ENCODE measurements around the gene TMEM191C. TPM values are rescaled to one million over a fixed set of nuclear protein-coding genes. Genes with fewer than 3 reads are reported as not detected.
"Not testable (repeated sequence)": the region's sequence is repeated elsewhere in the genome, so short reads cannot be mapped to it uniquely, and the experiment has no call there.

The TMEM191C gene
- total and polyA plus RNA-seq, 2 donors (not counting 1 experiment from before 2014, with no cell fraction given): 5.0 to 5.8 TPM

DNA sequence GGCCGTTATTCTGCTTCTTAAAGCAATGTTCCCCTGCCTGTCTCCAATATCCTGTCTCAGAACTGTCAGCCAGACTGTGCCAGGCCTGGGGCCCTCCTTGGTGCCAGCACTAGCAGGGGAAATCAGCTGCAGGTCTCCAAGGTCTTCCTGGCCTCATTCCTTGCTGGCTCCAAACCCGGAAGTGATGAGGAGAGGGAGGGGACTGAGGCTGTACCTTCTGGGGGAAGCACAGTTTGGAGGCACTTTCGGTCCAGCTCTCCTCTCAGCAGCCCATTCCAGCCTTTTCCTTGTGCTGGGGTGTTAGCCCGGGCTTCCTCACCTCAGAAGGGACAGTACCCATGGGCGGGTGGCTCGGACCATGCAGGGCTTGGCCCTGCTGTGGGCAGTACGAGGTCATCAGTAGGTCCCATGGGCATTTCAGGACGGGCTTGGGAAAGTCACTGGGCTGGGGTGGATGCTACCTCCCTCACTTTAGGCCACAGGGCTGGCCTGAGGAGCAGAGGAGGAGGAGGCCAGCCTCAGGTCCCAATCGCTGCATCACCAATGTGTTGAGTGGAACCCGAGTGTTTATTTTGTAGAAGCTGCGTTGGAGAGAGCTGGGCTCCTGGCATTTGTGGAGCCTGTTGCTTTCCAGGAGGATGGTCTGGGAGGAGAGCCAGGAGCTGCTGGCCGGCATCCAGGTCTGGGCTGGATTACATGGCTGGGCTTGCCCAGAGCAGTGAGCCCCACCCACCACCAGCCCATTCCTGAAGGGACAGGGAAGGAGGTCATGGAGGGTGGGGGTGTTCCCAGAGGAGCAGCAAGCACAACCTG lies 31.0 kb upstream of the TMEM191C start:
- H3K27ac Mint-ChIP-seq; H3K4me2 ChIP-seq (replicated peaks; ENCODE audit: low read depth, low read length, poor library complexity, severe bottlenecking); POLR2A ChIA-PET; H3K9ac ChIP-seq (ENCODE audit: low read length); H3K27me3 Mint-ChIP-seq; H3K9me3 ChIP-seq (ENCODE audit: control extremely low read depth in 1 of 3, control insufficient read depth in 2 of 3, insufficient read depth in 1 of 3, low read length in 2 of 3); H3K4me1 Mint-ChIP-seq; H3K4me3 ChIP-seq (ENCODE audit: control extremely low read depth in 1 of 5, extremely low read depth in 1 of 5, insufficient read depth in 1 of 5, low read depth in 2 of 5, low read length in 4 of 5); H2AFZ ChIP-seq (ENCODE audit: insufficient read depth, low read depth, low read length, poor library complexity, severe bottlenecking); H3K27ac ChIP-seq (ENCODE audit: low read length in 2 of 2); H3K4me1 ChIP-seq (ENCODE audit: control insufficient read depth in 2 of 2, insufficient read depth in 2 of 2, low read length in 2 of 2); H3K4me3 Mint-ChIP-seq; H3K9me3 Mint-ChIP-seq (ENCODE audit: insufficient read depth); H4K20me1 ChIP-seq (ENCODE audit: control insufficient read depth, insufficient read depth, low read length, poor library complexity, severe bottlenecking); H3K27me3 ChIP-seq (replicated peaks in 1 of 4; ENCODE audit: control extremely low read depth in 1 of 4, control insufficient read depth in 3 of 4, insufficient read depth in 4 of 4, low read length in 3 of 4); H3K36me3 ChIP-seq (replicated peaks in 1 of 2; ENCODE audit: control extremely low read depth in 1 of 2, control insufficient read depth in 1 of 2, extremely low read depth in 1 of 2, insufficient read depth in 2 of 2, low read length in 1 of 2); DNase-seq; CTCF ChIA-PET; ATAC-seq (ENCODE audit: low read depth); H3K79me2 ChIP-seq (ENCODE audit: control insufficient read depth, insufficient read depth, low read length); intact Hi-C loops (cut with micrococcal nuclease): not testable (repeated sequence)
- WGBS (ENCODE audit: insufficient coverage): no CpG with 5 or more reads among the region's 12 CpGs

- POLR2A ChIA-PET, H3K4me3 Mint-ChIP-seq, CTCF ChIA-PET: not testable (repeated sequence)
Measured at GRCh38 chr22:21438013-21438412, 29.2 kb upstream of the TMEM191C start.

DNA sequence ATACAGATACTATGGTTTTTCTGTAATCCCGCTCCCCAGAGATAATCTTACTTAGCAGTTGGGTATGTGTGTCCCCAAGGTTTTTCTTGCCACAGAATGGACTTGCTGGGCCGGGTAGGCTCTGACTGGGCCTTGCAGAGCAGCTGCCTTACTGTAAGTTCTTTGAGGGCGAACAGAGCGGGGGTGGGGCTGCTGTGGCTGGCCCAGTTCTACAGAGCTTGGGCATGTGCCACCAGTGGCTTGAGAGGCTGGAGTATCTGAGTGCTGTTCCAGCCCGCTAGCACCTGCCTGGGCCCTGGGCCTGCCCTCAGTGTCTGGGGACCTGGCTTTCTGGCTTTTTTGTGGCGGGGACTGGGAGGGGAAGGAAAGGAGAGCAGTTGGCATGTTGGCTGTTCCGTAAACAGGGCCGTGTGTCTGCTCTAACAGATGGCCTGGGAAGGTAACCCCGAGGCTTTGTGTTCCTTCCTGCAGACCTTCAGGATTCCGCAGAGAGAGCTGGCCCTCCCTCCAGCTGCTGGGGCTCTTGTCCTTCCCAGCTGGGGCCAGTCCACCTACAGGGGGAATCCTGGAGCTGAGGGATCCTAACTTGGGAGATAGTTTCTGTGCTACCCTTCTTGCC lies 27.1 kb upstream of the TMEM191C start:
- H3K4me3 Mint-ChIP-seq; H3K4me1 Mint-ChIP-seq; DNase-seq; H3K4me2 ChIP-seq (replicated peaks; ENCODE audit: low read depth, low read length, poor library complexity, severe bottlenecking); H3K4me1 ChIP-seq (ENCODE audit: control insufficient read depth in 2 of 2, insufficient read depth in 2 of 2, low read length in 2 of 2); H3K36me3 ChIP-seq (replicated peaks in 1 of 2; ENCODE audit: control extremely low read depth in 1 of 2, control insufficient read depth in 1 of 2, extremely low read depth in 1 of 2, insufficient read depth in 2 of 2, low read length in 1 of 2); H3K9me3 ChIP-seq (ENCODE audit: control extremely low read depth in 1 of 3, control insufficient read depth in 2 of 3, insufficient read depth in 1 of 3, low read length in 2 of 3); H3K27me3 ChIP-seq (replicated peaks in 1 of 4; ENCODE audit: control extremely low read depth in 1 of 4, control insufficient read depth in 3 of 4, insufficient read depth in 4 of 4, low read length in 3 of 4); intact Hi-C loops (cut with micrococcal nuclease); H2AFZ ChIP-seq (ENCODE audit: insufficient read depth, low read depth, low read length, poor library complexity, severe bottlenecking); H3K9me3 Mint-ChIP-seq (ENCODE audit: insufficient read depth); H4K20me1 ChIP-seq (ENCODE audit: control insufficient read depth, insufficient read depth, low read length, poor library complexity, severe bottlenecking); H3K79me2 ChIP-seq (ENCODE audit: control insufficient read depth, insufficient read depth, low read length); ATAC-seq (ENCODE audit: low read depth); POLR2A ChIA-PET; H3K9ac ChIP-seq (ENCODE audit: low read length); H3K27me3 Mint-ChIP-seq; CTCF ChIA-PET; H3K27ac Mint-ChIP-seq; H3K4me3 ChIP-seq (ENCODE audit: control extremely low read depth in 1 of 5, extremely low read depth in 1 of 5, insufficient read depth in 1 of 5, low read depth in 2 of 5, low read length in 4 of 5); H3K27ac ChIP-seq (ENCODE audit: low read length in 2 of 2): not testable (repeated sequence)
- WGBS (ENCODE audit: insufficient coverage): no CpG with 5 or more reads among the region's 10 CpGs

More at GRCh38 chr22:21438013-21438412, 29.2 kb upstream of the TMEM191C start:
- H3K9me3 ChIP-seq (ENCODE audit: control extremely low read depth in 1 of 3, control insufficient read depth in 2 of 3, insufficient read depth in 1 of 3, low read length in 2 of 3); ATAC-seq (ENCODE audit: low read depth); H3K9ac ChIP-seq (ENCODE audit: low read length); H3K4me3 ChIP-seq (ENCODE audit: control extremely low read depth in 1 of 5, extremely low read depth in 1 of 5, insufficient read depth in 1 of 5, low read depth in 2 of 5, low read length in 4 of 5); H3K9me3 Mint-ChIP-seq (ENCODE audit: insufficient read depth); H3K79me2 ChIP-seq (ENCODE audit: control insufficient read depth, insufficient read depth, low read length); H3K36me3 ChIP-seq (replicated peaks in 1 of 2; ENCODE audit: control extremely low read depth in 1 of 2, control insufficient read depth in 1 of 2, extremely low read depth in 1 of 2, insufficient read depth in 2 of 2, low read length in 1 of 2); H4K20me1 ChIP-seq (ENCODE audit: control insufficient read depth, insufficient read depth, low read length, poor library complexity, severe bottlenecking); intact Hi-C loops (cut with micrococcal nuclease); DNase-seq; H2AFZ ChIP-seq (ENCODE audit: insufficient read depth, low read depth, low read length, poor library complexity, severe bottlenecking); H3K27me3 ChIP-seq (replicated peaks in 1 of 4; ENCODE audit: control extremely low read depth in 1 of 4, control insufficient read depth in 3 of 4, insufficient read depth in 4 of 4, low read length in 3 of 4); H3K27ac Mint-ChIP-seq; H3K4me1 ChIP-seq (ENCODE audit: control insufficient read depth in 2 of 2, insufficient read depth in 2 of 2, low read length in 2 of 2); H3K27me3 Mint-ChIP-seq; H3K4me2 ChIP-seq (replicated peaks; ENCODE audit: low read depth, low read length, poor library complexity, severe bottlenecking); H3K4me1 Mint-ChIP-seq; H3K27ac ChIP-seq (ENCODE audit: low read length in 2 of 2): not testable (repeated sequence)
- WGBS (ENCODE audit: insufficient coverage): no CpG with 5 or more reads among the region's 6 CpGs

- peaks cover 0 to 13% of the 10 kb centered on the region in 2 experiments for H3K36me3 ChIP-seq (replicated peaks in 1 of 2; ENCODE audit: control extremely low read depth in 1 of 2, control insufficient read depth in 1 of 2, extremely low read depth in 1 of 2, insufficient read depth in 2 of 2, low read length in 1 of 2)
- ATAC-seq (ENCODE audit: low read depth); H3K79me2 ChIP-seq (ENCODE audit: control insufficient read depth, insufficient read depth, low read length); H3K4me2 ChIP-seq (replicated peaks; ENCODE audit: low read depth, low read length, poor library complexity, severe bottlenecking); H3K9ac ChIP-seq (ENCODE audit: low read length); H3K4me3 Mint-ChIP-seq; H3K27ac ChIP-seq (ENCODE audit: low read length in 2 of 2); H3K27me3 ChIP-seq (replicated peaks in 1 of 4; ENCODE audit: control extremely low read depth in 1 of 4, control insufficient read depth in 3 of 4, insufficient read depth in 4 of 4, low read length in 3 of 4); intact Hi-C loops (cut with micrococcal nuclease); H3K27me3 Mint-ChIP-seq; H3K9me3 ChIP-seq (ENCODE audit: control extremely low read depth in 1 of 3, control insufficient read depth in 2 of 3, insufficient read depth in 1 of 3, low read length in 2 of 3); CTCF ChIA-PET; H3K27ac Mint-ChIP-seq; H3K4me3 ChIP-seq (ENCODE audit: control extremely low read depth in 1 of 5, extremely low read depth in 1 of 5, insufficient read depth in 1 of 5, low read depth in 2 of 5, low read length in 4 of 5); H3K4me1 Mint-ChIP-seq; H4K20me1 ChIP-seq (ENCODE audit: control insufficient read depth, insufficient read depth, low read length, poor library complexity, severe bottlenecking); H3K4me1 ChIP-seq (ENCODE audit: control insufficient read depth in 2 of 2, insufficient read depth in 2 of 2, low read length in 2 of 2); H3K9me3 Mint-ChIP-seq (ENCODE audit: insufficient read depth); H2AFZ ChIP-seq (ENCODE audit: insufficient read depth, low read depth, low read length, poor library complexity, severe bottlenecking); DNase-seq; POLR2A ChIA-PET: not testable (repeated sequence)
- no CpG with 5 or more reads among the region's 16 CpGs for WGBS (ENCODE audit: insufficient coverage)
Measured at GRCh38 chr22:21440676-21441075, 26.5 kb upstream of the TMEM191C start.

All from B cell (primary cell).